Psoas muscle (tissue), 8 donors: ENCODE results near the gene CASK. TPM values are rescaled to one million over a fixed set of nuclear protein-coding genes. Genes with fewer than 3 reads are reported as not detected.

ENCODE experiments used
- ATAC-seq, 4 donors: fragments of 200-7000 bp; cut with Tn5 transposase; one replicate each; pipeline ENCODE4 v1.9.1; 2020; ENCODE audit warnings: moderate library complexity in 3 of 4, mild to moderate bottlenecking in 2 of 4
- DNase-seq, 2 donors: peaks; one replicate each; pipeline ENCODE4 v3.0.0-alpha.2; 2020
- H3K27ac ChIP-seq: fragments of 200-600 bp; one replicate; pipeline ENCODE4 v1.8.0; 2022
- H3K27me3 ChIP-seq, 3 donors: fragments of 200-600 bp in 1 of 3; one replicate each; pipeline versions ENCODE4 v1.6.1 to v1.8.0; 2013 to 2022; ENCODE audit warnings: low read length in 2 of 3, mild to moderate bottlenecking in 2 of 3, moderate library complexity in 1 of 3; ENCODE audit not compliant: insufficient read depth in 3 of 3
- H3K36me3 ChIP-seq, 2 donors: fragments of 200-600 bp in 1 of 2; one replicate each; pipeline versions ENCODE4 v1.6.1 to v1.8.0; 2013 to 2022; ENCODE audit warnings: low read depth in 1 of 2, mild to moderate bottlenecking in 1 of 2, moderate library complexity in 1 of 2; ENCODE audit not compliant: insufficient read depth in 1 of 2
- H3K4me1 ChIP-seq: fragments of 200-600 bp; one replicate; pipeline ENCODE4 v1.8.0; 2022
- H3K4me3 ChIP-seq: fragments of 200-600 bp; one replicate; pipeline ENCODE4 v1.8.0; 2022; ENCODE audit warnings: mild to moderate bottlenecking
- H3K9me3 ChIP-seq: fragments of 200-600 bp; one replicate; pipeline ENCODE4 v1.8.0; 2022
- WGBS, 3 donors: extraction: QIAGEN DNeasy Blood & Tissue Kit; methylation state at CpG; one replicate each; pipeline versions ENCODE4 v1.1.6 to v1.1.7; 2013; 5-methylcytosine and 5-hydroxymethylcytosine counted together
- intact Hi-C, 2 donors: fragments of 100-400 bp; cut with DNase I; formaldehyde crosslinking; loops; one replicate each; pipeline versions ENCODE4 v1.11.0 to v1.14.2; 2022
- polyA plus RNA-seq, 3 donors: library from polyadenylated mRNA; stranded (reverse); fragments of 200-250 nt; gene quantifications; one replicate each; pipeline ENCODE4 v1.2.3, GENCODE V29; 2013
- total RNA-seq, 4 donors: library from RNA; stranded (reverse); fragmentation: NEBNext Ultra II Directional in 2 of 4; extraction: Animal tissue kit (Norgen Biotek cat#: 25700) in 2 of 4; gene quantifications; one replicate each; pipeline versions ENCODE4 v1.2.1 to v1.2.4, GENCODE V29; 2021 to 2023
- TF ChIP-seq, protein P1 (sequence below): fragments of 200-600 bp; IDR thresholded peaks from one replicate; pipeline ENCODE4 v1.8.0; 2022; ENCODE audit warnings: antibody characterized with exemption
- donor health status: healthy with polysubstance abuse.
- donor health status: DM: no; HTN: no; CAD: no; lungs with moderate emphysema.
- donor health status: Bipolar disorder and iron deficiency.
- donor health status: healthy.
- donor health status: DM: yes; HTN: yes; CAD: no.
- donor health status: DM: no; HTN: no; CAD: no.
- donor health status: DM: no; HTN: no; CAD: no.
- donor health status: DM: yes; HTN: yes; CAD: no.

Gene CASK
- total and polyA plus RNA-seq, 7 donors = 2.8 to 19.4 (median 9.7) TPM

DNA sequence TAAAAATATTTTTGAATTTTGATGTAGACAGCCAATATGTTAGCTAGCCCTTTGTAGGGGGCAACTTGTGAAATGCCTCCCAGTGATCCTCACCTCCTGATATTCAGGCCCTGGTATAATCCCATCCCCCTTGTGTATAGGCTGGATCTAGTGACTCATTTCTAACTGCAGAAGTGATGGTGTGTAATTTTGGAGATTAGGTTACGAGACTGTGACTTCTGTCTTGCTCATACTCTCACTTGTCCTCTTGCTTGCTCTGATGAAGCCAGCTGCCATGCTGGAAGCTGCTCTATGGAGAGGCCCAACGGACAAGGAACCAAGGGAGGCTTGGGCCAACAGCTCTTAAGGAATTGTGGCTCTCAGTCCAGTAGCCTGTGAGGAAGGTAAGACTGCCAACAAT lies 137.7 kb downstream of the CASK start:
- H3K9me3 ChIP-seq = no peaks in the 10 kb centered on the region
- no peaks in the 10 kb centered on the region for H3K36me3 ChIP-seq
- no peaks in the 10 kb centered on the region for H3K4me1 ChIP-seq
- H3K27ac ChIP-seq = no peak overlapping the region
- ATAC-seq (peak; percentile 65 to 71 (median 68)), DNase-seq (no peak)
- TF ChIP-seq, protein P1, sequence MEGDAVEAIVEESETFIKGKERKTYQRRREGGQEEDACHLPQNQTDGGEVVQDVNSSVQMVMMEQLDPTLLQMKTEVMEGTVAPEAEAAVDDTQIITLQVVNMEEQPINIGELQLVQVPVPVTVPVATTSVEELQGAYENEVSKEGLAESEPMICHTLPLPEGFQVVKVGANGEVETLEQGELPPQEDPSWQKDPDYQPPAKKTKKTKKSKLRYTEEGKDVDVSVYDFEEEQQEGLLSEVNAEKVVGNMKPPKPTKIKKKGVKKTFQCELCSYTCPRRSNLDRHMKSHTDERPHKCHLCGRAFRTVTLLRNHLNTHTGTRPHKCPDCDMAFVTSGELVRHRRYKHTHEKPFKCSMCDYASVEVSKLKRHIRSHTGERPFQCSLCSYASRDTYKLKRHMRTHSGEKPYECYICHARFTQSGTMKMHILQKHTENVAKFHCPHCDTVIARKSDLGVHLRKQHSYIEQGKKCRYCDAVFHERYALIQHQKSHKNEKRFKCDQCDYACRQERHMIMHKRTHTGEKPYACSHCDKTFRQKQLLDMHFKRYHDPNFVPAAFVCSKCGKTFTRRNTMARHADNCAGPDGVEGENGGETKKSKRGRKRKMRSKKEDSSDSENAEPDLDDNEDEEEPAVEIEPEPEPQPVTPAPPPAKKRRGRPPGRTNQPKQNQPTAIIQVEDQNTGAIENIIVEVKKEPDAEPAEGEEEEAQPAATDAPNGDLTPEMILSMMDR = no peak
- 41 to 55% (median 50%) methylated on average over 2 of the region's 2 CpGs for WGBS, 3 donors
- intact Hi-C loops = loop anchor here in 1 of 2 donors (10.0 kb wide), 1 partner anchor 1769 kb away; no protein-coding TSS in a partner anchor
- no peak overlapping the region for H3K4me3 ChIP-seq
- no peaks in the 10 kb centered on the region for H3K27me3 ChIP-seq

DNA sequence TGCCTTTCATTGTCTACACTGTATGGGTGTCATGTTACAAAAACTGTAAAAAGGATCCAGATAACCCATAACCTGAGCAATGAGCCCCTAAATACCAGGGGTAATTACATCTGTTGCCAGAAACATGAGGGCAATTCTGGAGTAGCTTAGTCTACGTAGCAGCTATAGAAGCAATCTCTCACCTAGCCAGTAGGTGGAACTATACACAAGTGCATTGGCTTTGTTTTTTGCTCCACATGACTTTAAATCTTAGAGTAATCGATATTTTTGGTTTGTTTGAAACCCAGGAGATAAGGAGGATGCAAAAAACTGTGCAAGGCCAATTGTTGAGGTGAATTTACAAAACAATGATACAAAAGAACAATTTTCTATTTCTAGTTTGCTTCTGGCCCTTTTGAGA lies 141.9 kb downstream of the CASK start:
- no peaks in the 10 kb centered on the region for H3K36me3 ChIP-seq
- H3K27ac ChIP-seq = no peak overlapping the region
- H3K4me1 ChIP-seq = peaks cover 8% of the 10 kb centered on the region
- ATAC-seq (peak in 2 of 4 donors; percentile 23 to 58), DNase-seq (no peak)
- 6 to 26% (median 10%) methylated on average over 2 of the region's 2 CpGs for WGBS, 3 donors
- no peak overlapping the region for H3K4me3 ChIP-seq
- H3K9me3 ChIP-seq = no peaks in the 10 kb centered on the region
- intact Hi-C loops = loop anchor here in 1 of 2 donors (10.0 kb wide), 1 partner anchor 1773 kb away; no protein-coding TSS in a partner anchor
- H3K27me3 ChIP-seq = no peaks in the 10 kb centered on the region
- TF ChIP-seq, protein P1 = peak; percentile 68

DNA sequence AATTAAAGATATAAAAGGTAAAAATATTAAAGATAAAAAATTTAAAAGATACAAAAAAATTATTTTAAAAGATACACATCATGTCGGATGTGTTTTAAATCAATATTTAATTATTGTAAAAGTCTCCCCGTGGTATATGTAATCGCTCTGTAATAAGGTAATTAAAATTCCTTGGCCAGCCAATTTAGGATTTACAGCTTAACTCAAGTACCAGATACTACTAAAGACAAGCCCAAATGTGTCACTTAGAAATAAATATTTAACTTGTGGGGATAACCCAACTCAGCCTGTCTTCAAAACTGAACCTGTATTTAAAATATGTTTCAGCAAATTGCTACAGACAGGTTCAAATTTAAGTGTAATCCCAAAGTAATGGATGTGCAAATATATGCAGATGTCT lies 143.4 kb downstream of the CASK start:
- intact Hi-C loops = loop anchor here in 1 of 2 donors (10.0 kb wide), 1 partner anchor 1775 kb away; no protein-coding TSS in a partner anchor

DNA sequence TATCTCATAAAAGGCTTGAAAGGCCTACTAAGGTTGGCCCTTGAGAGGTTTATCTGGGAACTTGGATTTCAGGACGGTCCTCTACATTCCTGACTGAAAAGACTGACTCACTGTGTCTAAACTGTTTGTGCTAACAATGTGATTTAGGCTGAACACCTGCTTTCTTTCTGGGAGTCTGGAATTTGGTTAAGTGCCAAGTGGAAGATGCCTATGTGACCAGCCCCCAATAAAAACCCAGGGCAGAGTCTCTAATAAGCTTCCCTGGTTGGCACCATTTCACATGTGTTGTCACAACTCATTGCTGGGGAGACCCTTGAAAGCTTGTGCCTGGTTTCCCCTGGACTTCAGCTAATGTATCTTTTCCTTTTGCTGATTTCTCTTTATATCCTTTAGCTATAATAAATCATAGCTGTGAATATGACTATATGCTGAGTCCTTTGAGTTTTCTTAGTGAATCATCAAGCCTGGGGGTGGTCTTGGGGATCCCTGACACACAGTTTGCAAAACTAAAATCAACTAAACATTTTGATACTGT lies 144.3 kb downstream of the CASK start:
- intact Hi-C loops = no loop called here
- H3K9me3 ChIP-seq = no peaks in the 10 kb centered on the region

More for the DNA sequence above, 143.4 kb downstream of the CASK start:
- no peaks in the 10 kb centered on the region for H3K36me3 ChIP-seq
- no peaks in the 10 kb centered on the region for H3K9me3 ChIP-seq
- H3K27ac ChIP-seq = no peak overlapping the region
- ATAC-seq (no peak), DNase-seq (no peak)
- TF ChIP-seq, protein P1 = no peak
- H3K4me1 ChIP-seq = peaks cover 8% of the 10 kb centered on the region
- WGBS, 3 donors = 68 to 75% (median 71%) methylated on average over 3 of the region's 3 CpGs
- no peaks in the 10 kb centered on the region for H3K27me3 ChIP-seq
- H3K4me3 ChIP-seq = no peak overlapping the region

More for the DNA sequence above, 144.3 kb downstream of the CASK start:
- Histone ChIP-seq H3K4me3 (no peak overlapping the region), H3K27me3 (no peaks in the 10 kb centered on the region), H3K36me3 (no peaks in the 10 kb centered on the region), H3K27ac (no peak overlapping the region), H3K4me1 (peaks cover 8% of the 10 kb centered on the region)
- DNase-seq (no peak), ATAC-seq (peak in 1 of 4 donors; percentile 38)
- TF ChIP-seq, protein P1 = no peak
- WGBS, 3 donors = 8 to 18% (median 16%) methylated on average over 1 of the region's 1 CpG
